Testis (tissue), 3 donors: ENCODE results near the gene GNA14. TPM values are rescaled to one million over a fixed set of nuclear protein-coding genes. Genes with fewer than 3 reads are reported as not detected.
"Not testable (repeated sequence)": the region's sequence is repeated elsewhere in the genome, so short reads cannot be mapped to it uniquely, and the experiment has no call there.

Experiments used
- DNase-seq: peaks from one replicate; pipeline ENCODE4 v3.0.0-alpha.2; 2019
- H3K27ac ChIP-seq, 2 donors: fragments of 200-600 bp; sonication (generic); one replicate each; pipeline ENCODE4 v1.5.1; 2019
- H3K27me3 ChIP-seq: fragments of 200-600 bp; sonication (generic); one replicate; pipeline ENCODE4 v1.5.1; 2019
- H3K36me3 ChIP-seq: fragments of 200-600 bp; sonication (generic); one replicate; pipeline ENCODE4 v1.5.1; 2017; ENCODE audit warnings: low read depth; ENCODE audit errors: missing control alignments
- H3K4me1 ChIP-seq: fragments of 200-600 bp; sonication (generic); one replicate; pipeline ENCODE4 v1.5.1; 2019
- H3K4me3 ChIP-seq, 2 donors: fragments of 200-600 bp; sonication (generic); one replicate each; pipeline ENCODE4 v1.5.1; 2017 to 2019
- H3K9me3 ChIP-seq: fragments of 200-600 bp; sonication (generic); one replicate; pipeline ENCODE4 v1.5.1; 2017
- POLR2A ChIP-seq: fragments of 450-650 bp; IDR thresholded peaks from one replicate; pipeline ENCODE4 v1.6.1; 2017; ENCODE audit warnings: antibody characterized with exemption, mild to moderate bottlenecking, moderate library complexity
- WGBS, 2 donors: methylation state at CpG; one replicate each; pipeline ENCODE4 v1.1.5; 2018; 5-methylcytosine and 5-hydroxymethylcytosine counted together
- intact Hi-C: fragments of 100-400 bp; cut with DNase I; formaldehyde crosslinking; loops from one replicate; pipeline ENCODE4 v1.15.1; 2023; ENCODE audit warnings: low total_unique reads
- polyA plus RNA-seq: library from polyadenylated mRNA; stranded (reverse); fragments of 350-450 nt; fragmentation: Illumina TruSeq; extraction: RNeasy Lipid Tissue Mini Kit (QIAGEN cat#74804); gene quantifications from one replicate; pipeline ENCODE4 v1.2.3, GENCODE V29; 2014; ENCODE audit warnings: low read depth, low replicate concordance; ENCODE audit not compliant: insufficient read depth
- total RNA-seq, 2 donors: library from RNA; depleted of rRNA; stranded (reverse); fragments of >200 nt; gene quantifications; one replicate each; pipeline ENCODE4 v1.2.3, GENCODE V29; 2016
- TF ChIP-seq, protein P1 (sequence below), 3 experiments: fragments of 450-650 bp in 2 of 3; fragments of 200-600 bp in 1 of 3; sonication (generic) in 1 of 3; IDR thresholded peaks; one replicate each; pipeline ENCODE4 v1.5.1; 2016 to 2019; ENCODE audit warnings: antibody characterized with exemption in 3 of 3, mild to moderate bottlenecking in 2 of 3, moderate library complexity in 1 of 3

Gene GNA14
- total and polyA plus RNA-seq, 3 donors from 2014 or later, result 3.1 to 4.4 (median 4.3) TPM

GRCh38 chr9:77422969-77423368 is 225.2 kb downstream of the GNA14 start:
- Histone ChIP-seq H3K36me3 (no peaks in the 10 kb centered on the region), H3K4me1 (no peaks in the 10 kb centered on the region), H3K27ac (no peak overlapping the region), H3K4me3 (no peak overlapping the region), H3K9me3 (no peaks in the 10 kb centered on the region), H3K27me3 (no peaks in the 10 kb centered on the region)
- intact Hi-C loops, result no loop called here
- WGBS, 2 donors, result 93 to 94% methylated on average over 3 of the region's 3 CpGs
- TF ChIP-seq POLR2A, result no peak
- TF ChIP-seq, protein P1, sequence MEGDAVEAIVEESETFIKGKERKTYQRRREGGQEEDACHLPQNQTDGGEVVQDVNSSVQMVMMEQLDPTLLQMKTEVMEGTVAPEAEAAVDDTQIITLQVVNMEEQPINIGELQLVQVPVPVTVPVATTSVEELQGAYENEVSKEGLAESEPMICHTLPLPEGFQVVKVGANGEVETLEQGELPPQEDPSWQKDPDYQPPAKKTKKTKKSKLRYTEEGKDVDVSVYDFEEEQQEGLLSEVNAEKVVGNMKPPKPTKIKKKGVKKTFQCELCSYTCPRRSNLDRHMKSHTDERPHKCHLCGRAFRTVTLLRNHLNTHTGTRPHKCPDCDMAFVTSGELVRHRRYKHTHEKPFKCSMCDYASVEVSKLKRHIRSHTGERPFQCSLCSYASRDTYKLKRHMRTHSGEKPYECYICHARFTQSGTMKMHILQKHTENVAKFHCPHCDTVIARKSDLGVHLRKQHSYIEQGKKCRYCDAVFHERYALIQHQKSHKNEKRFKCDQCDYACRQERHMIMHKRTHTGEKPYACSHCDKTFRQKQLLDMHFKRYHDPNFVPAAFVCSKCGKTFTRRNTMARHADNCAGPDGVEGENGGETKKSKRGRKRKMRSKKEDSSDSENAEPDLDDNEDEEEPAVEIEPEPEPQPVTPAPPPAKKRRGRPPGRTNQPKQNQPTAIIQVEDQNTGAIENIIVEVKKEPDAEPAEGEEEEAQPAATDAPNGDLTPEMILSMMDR (IDR thresholded peaks at IDR 0.05), result no peak
- DNase-seq, result no peak

DNA sequence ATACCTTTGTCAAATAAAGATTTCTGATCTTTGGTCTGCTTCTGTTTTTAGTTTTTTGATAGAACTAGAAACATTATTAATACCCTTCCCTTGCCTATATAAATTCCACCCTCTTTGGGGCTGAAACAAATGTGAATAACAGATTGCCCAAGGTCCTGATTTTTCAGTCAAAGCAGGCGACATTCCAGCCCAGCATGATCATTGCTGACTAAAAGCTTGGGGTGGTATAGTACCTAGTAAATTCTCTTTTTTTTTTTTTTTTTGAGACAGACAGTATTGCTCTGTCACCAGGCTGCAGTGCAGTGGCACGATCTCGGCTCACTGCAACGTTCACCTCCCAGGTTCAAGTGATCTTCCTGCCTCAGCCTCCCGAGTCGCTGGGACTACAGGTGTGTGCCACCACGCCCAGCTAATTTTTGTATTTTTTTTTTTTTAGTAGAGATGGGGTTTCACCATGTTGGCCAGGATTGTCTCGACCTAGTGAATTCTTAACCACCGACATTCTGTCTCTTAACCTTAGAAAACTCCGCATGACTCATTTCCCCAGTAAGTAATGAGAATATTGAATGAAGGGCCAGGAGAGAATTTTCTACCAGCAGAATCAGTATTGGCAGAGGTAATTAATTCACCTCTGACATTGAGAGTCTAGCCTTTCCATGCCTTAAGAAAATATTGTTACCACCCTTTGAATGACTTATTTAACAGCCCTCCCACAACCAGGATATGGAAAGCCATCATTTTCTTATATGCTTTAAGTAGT is 226.4 kb downstream of the GNA14 start:
- WGBS, 2 donors, result 96 to 97% methylated on average over 10 of the region's 10 CpGs
- Histone ChIP-seq H3K4me3 (no peak overlapping the region), H3K9me3 (no peaks in the 10 kb centered on the region), H3K36me3 (no peaks in the 10 kb centered on the region), H3K27ac (no peak overlapping the region), H3K27me3 (no peaks in the 10 kb centered on the region), H3K4me1 (no peaks in the 10 kb centered on the region)
- no peak for TF ChIP-seq POLR2A
- TF ChIP-seq, protein P1 (IDR thresholded peaks at IDR 0.05), result no peak
- no peak for DNase-seq
- intact Hi-C loops, result no loop called here

GRCh38 chr9:77420641-77421040 is 227.5 kb downstream of the GNA14 start:
- H3K4me1 ChIP-seq, result no peaks in the 10 kb centered on the region
- H3K4me3 ChIP-seq, result no peak overlapping the region
- no peaks in the 10 kb centered on the region for H3K9me3 ChIP-seq
- H3K27me3 ChIP-seq, result no peaks in the 10 kb centered on the region
- 62 to 73% methylated on average over 2 of the region's 2 CpGs for WGBS, 2 donors
- intact Hi-C loops, result no loop called here
- DNase-seq, result no peak
- TF ChIP-seq, protein P1 (IDR thresholded peaks at IDR 0.05), result no peak
- no peak for TF ChIP-seq POLR2A
- H3K36me3 ChIP-seq, result no peaks in the 10 kb centered on the region
- no peak overlapping the region for H3K27ac ChIP-seq

DNA sequence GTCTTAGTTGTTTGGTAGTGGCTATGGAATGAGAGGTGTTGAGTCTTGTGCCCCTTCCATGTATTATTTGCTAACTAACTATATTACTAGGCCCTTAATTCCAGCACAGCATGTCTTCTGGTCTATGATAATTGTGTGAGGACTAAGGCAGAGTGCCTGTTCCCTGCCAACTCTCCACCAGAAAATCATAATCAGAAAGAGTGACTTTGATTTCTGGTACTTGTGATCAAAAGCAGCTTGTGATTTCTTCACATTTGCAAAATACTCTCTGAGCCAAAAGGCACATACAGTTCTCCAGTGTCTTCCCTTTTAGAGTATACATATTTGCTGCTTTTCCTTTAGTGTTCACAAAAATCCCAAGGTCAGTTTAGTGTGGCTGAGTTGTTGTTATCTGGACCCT is 229.9 kb downstream of the GNA14 start:
- Histone ChIP-seq H3K4me1 (no peaks in the 10 kb centered on the region), H3K4me3 (no peak overlapping the region), H3K27ac (no peak overlapping the region), H3K27me3 (no peaks in the 10 kb centered on the region), H3K36me3 (no peaks in the 10 kb centered on the region), H3K9me3 (no peaks in the 10 kb centered on the region)
- DNase-seq, result no peak
- TF ChIP-seq POLR2A, result no peak
- TF ChIP-seq, protein P1 (IDR thresholded peaks at IDR 0.05), result no peak
- intact Hi-C loops, result no loop called here

GRCh38 chr9:77417566-77417965 is 230.6 kb downstream of the GNA14 start:
- TF ChIP-seq POLR2A, result no peak
- TF ChIP-seq, protein P1 (IDR thresholded peaks at IDR 0.05), result no peak
- no peaks in the 10 kb centered on the region for H3K27me3 ChIP-seq
- H3K9me3 ChIP-seq, result no peaks in the 10 kb centered on the region
- H3K4me3 ChIP-seq, result no peak overlapping the region
- H3K36me3 ChIP-seq, result no peaks in the 10 kb centered on the region
- DNase-seq, result no peak
- intact Hi-C loops, result no loop called here
- H3K4me1 ChIP-seq, result no peaks in the 10 kb centered on the region
- no peak overlapping the region for H3K27ac ChIP-seq
- 82 to 88% methylated on average over 5 of the region's 5 CpGs for WGBS, 2 donors

DNA sequence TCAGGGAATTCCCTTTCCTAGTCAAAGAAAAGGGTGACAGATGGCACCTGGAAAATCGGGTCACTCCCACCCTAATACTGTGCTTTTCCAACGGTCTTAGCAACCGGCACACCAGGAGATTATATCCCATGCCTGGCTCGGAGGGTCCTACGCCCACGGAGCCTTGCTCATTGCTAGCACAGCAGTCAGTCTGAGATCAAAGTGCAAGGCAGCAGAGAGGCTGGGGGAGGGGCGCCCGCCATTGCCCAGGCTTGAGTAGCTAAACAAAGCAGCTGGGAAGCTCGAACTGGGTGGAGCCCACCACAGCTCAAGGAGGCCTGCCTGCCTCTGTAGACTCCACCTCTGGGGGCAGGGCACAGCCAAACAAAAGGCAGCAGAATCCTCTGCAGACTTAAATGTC is 239.6 kb downstream of the GNA14 start:
- intact Hi-C loops, DNase-seq, H3K9me3 ChIP-seq, H3K36me3 ChIP-seq, H3K27ac ChIP-seq, H3K27me3 ChIP-seq, H3K4me1 ChIP-seq, H3K4me3 ChIP-seq: not testable (repeated sequence)
- WGBS, 2 donors, result 91 to 92% methylated on average over 5 to 9 of the region's 9 CpGs
